SK-N-SH (cell line): ENCODE measurements around the gene AGL. TPM values are rescaled to one million over a fixed set of nuclear protein-coding genes. Genes with fewer than 3 reads are reported as not detected.

Experiments
- CTCF ChIA-PET: fragments of 300-600, 350-600 bp; formaldehyde crosslinking; extraction: SDS; loops from one replicate; lab custom pipeline; 2021; lab: Yijun Ruan, JAX
- POLR2A ChIA-PET: fragments of 350-600 bp; sonication (Branson Sonifier 250); formaldehyde crosslinking; extraction: SDS; loops from one replicate; lab custom pipeline; 2020; ENCODE audit warnings: antibody characterized with exemption, inconsistent platforms; lab: Yijun Ruan, JAX
- DNase-seq: peaks from one replicate; pipeline ENCODE4 v3.0.0; 2012
- H2AFZ ChIP-seq: fragments of 200-600 bp; sonication (generic); 2 replicates; pipeline ENCODE4 v1.8.1; 2016; ENCODE audit warnings: antibody characterized with exemption, mild to moderate bottlenecking, low read depth
- H3F3A ChIP-seq: fragments of 200-600 bp; sonication (generic); replicated peaks from 2 replicates; pipeline ENCODE3; 2016; ENCODE audit warnings: antibody characterized with exemption, mild to moderate bottlenecking; ENCODE audit not compliant: insufficient read depth
- H3K27ac ChIP-seq, 2 experiments: fragments of 200-500 bp in 1 of 2; fragments of 200-600 bp in 1 of 2; sonication (Bioruptor generic) in 1 of 2; sonication (generic), shearing (Covaris generic) in 1 of 2; 2 replicates each; pipeline versions ENCODE4 v1.5.1 to v1.6.1; 2014 to 2016; ENCODE audit warnings: low read depth in 2 of 2, inconsistent platforms in 1 of 2, low read length in 1 of 2, mild to moderate bottlenecking in 1 of 2, mixed read lengths in 1 of 2
- H3K27me3 ChIP-seq: fragments of 200-600 bp; sonication (generic), shearing (Covaris generic); 2 replicates; pipeline ENCODE4 v1.6.1; 2016; ENCODE audit warnings: mixed run types; ENCODE audit not compliant: insufficient read depth
- H3K36me3 ChIP-seq, 2 experiments: fragments of 200-500 bp in 1 of 2; fragments of 200-600 bp in 1 of 2; sonication (Bioruptor generic) in 1 of 2; sonication (generic) in 1 of 2; replicated peaks in 1 of 2; 2 replicates each; pipeline versions ENCODE3 to v1.5.1; 2014 to 2016; ENCODE audit warnings: low read length in 1 of 2, mild to moderate bottlenecking in 1 of 2; ENCODE audit not compliant: insufficient read depth in 2 of 2, control insufficient read depth in 1 of 2
- H3K4me1 ChIP-seq, 2 experiments: fragments of 200-500 bp in 1 of 2; fragments of 200-600 bp in 1 of 2; sonication (Bioruptor generic) in 1 of 2; sonication (generic), shearing (Covaris generic) in 1 of 2; 2 replicates each; pipeline versions ENCODE4 v1.5.1 to v1.6.1; 2014 to 2016; ENCODE audit warnings: low read depth in 1 of 2, low read length in 1 of 2, mixed run types in 1 of 2; ENCODE audit not compliant: insufficient read depth in 2 of 2, control insufficient read depth in 1 of 2
- H3K4me2 ChIP-seq: fragments of 200-600 bp; sonication (generic), shearing (Covaris generic); 2 replicates; pipeline ENCODE4 v1.6.1; 2017; ENCODE audit warnings: mixed run types
- H3K4me3 ChIP-seq, 2 experiments: fragments of 200-500 bp in 1 of 2; fragments of 200-600 bp in 1 of 2; sonication (Bioruptor generic) in 1 of 2; sonication (generic), shearing (Covaris generic) in 1 of 2; 2 replicates each; pipeline versions ENCODE4 v1.5.1 to v1.8.1; 2014 to 2016; ENCODE audit warnings: low read depth in 2 of 2, inconsistent platforms in 1 of 2, low read length in 1 of 2, mild to moderate bottlenecking in 1 of 2, mixed read lengths in 1 of 2, moderate library complexity in 1 of 2
- H3K79me2 ChIP-seq: fragments of 200-600 bp; sonication (generic); 2 replicates; pipeline ENCODE4 v1.8.1; 2017; ENCODE audit warnings: mild to moderate bottlenecking; ENCODE audit not compliant: insufficient read depth
- H3K9ac ChIP-seq: fragments of 200-600 bp; sonication (generic); 2 replicates; pipeline ENCODE4 v1.6.1; 2017; ENCODE audit warnings: mixed run types
- H3K9me2 ChIP-seq: fragments of 200-600 bp; sonication (generic); 2 replicates; pipeline ENCODE4 v1.6.1; 2017; ENCODE audit warnings: mixed run types
- H3K9me3 ChIP-seq: fragments of 200-600 bp; sonication (generic); 2 replicates; pipeline ENCODE4 v1.6.1; 2017; ENCODE audit warnings: mixed run types, mild to moderate bottlenecking, moderate library complexity
- H4K20me1 ChIP-seq: fragments of 200-600 bp; sonication (generic); 2 replicates; pipeline ENCODE4 v1.6.1; 2017; ENCODE audit warnings: mild to moderate bottlenecking, mixed run types; ENCODE audit not compliant: insufficient read depth
- CHD2 ChIP-seq: fragments of 150-350 bp; IDR thresholded peaks from 2 replicates; pipeline ENCODE4 v1.6.1; 2018; ENCODE audit warnings: low read length; ENCODE audit not compliant: partially characterized antibody
- CTCF ChIP-seq: fragments of 200-600 bp; sonication (generic); IDR thresholded peaks from 2 replicates; pipeline ENCODE4 v1.6.1; 2017; ENCODE audit warnings: antibody characterized with exemption, mild to moderate bottlenecking, moderate library complexity
- ELF1 ChIP-seq: IDR thresholded peaks from 2 replicates; pipeline ENCODE4 v1.4.0; 2012
- EP300 ChIP-seq, 2 experiments: IDR thresholded peaks; 2 replicates each; pipeline versions ENCODE4 v1.4.0 to v1.6.1; 2012; ENCODE audit warnings: borderline replicate concordance in 1 of 2, low read depth in 1 of 2, low read length in 1 of 2
- FOSL2 ChIP-seq: IDR thresholded peaks from 2 replicates; pipeline ENCODE4 v1.4.0; 2012; ENCODE audit warnings: low read depth, mild to moderate bottlenecking, moderate library complexity, borderline replicate concordance
- GABPA ChIP-seq: IDR thresholded peaks from 2 replicates; pipeline ENCODE4 v1.4.0; 2012; ENCODE audit warnings: low read depth, mild to moderate bottlenecking
- MAX ChIP-seq: IDR thresholded peaks from 2 replicates; pipeline ENCODE4 v1.4.0; 2012; ENCODE audit warnings: low read depth
- MXI1 ChIP-seq: IDR thresholded peaks from 2 replicates; pipeline ENCODE4 v1.6.1; 2012; ENCODE audit warnings: mild to moderate bottlenecking, low read depth, low read length, improper control_type of control experiment
- NFIC ChIP-seq: IDR thresholded peaks from 2 replicates; pipeline ENCODE4 v1.4.0; 2012; ENCODE audit warnings: borderline replicate concordance
- PBX3 ChIP-seq: IDR thresholded peaks from 2 replicates; pipeline ENCODE4; 2012
- POLR2AphosphoS5 ChIP-seq: IDR thresholded peaks from 2 replicates; pipeline ENCODE4 v1.6.1; 2012; ENCODE audit warnings: low read depth, low read length
- RAD21 ChIP-seq: IDR thresholded peaks from 2 replicates; pipeline ENCODE4 v1.6.1; 2012; ENCODE audit warnings: mild to moderate bottlenecking, low read length
- RCOR1 ChIP-seq: fragments of 150-350 bp; IDR thresholded peaks from 2 replicates; pipeline ENCODE4 v1.6.1; 2017; ENCODE audit warnings: antibody characterized with exemption, low read length
- RFX5 ChIP-seq: IDR thresholded peaks from 2 replicates; pipeline ENCODE4 v1.6.1; 2012; ENCODE audit warnings: mild to moderate bottlenecking, improper control_type of control experiment, low read length
- SIN3A ChIP-seq: IDR thresholded peaks from 2 replicates; pipeline ENCODE4 v1.6.1; 2012; ENCODE audit warnings: low read depth, mild to moderate bottlenecking, low read length, moderate library complexity, borderline replicate concordance
- SMC3 ChIP-seq: IDR thresholded peaks from 2 replicates; pipeline ENCODE4 v1.6.1; 2012; ENCODE audit warnings: low read depth, low read length, improper control_type of control experiment
- TAF1 ChIP-seq: IDR thresholded peaks from 2 replicates; pipeline ENCODE4 v1.6.1; 2012; ENCODE audit warnings: low read depth, mild to moderate bottlenecking, low read length, moderate library complexity, borderline replicate concordance
- TEAD4 ChIP-seq: IDR thresholded peaks from 2 replicates; pipeline ENCODE4 v1.4.0; 2012; ENCODE audit warnings: mild to moderate bottlenecking, borderline replicate concordance; ENCODE audit not compliant: insufficient read depth
- WGBS: methylation state at CpG from one replicate; pipeline ENCODE4 v1.1.6; 2017; ENCODE audit warnings: low lambda C conversion rate; 5-methylcytosine and 5-hydroxymethylcytosine counted together
- polyA plus RNA-seq, 3 experiments: library from polyadenylated mRNA; depleted of rRNA; stranded (reverse); fragments of >200 nt; gene quantifications; 2 replicates each; pipeline ENCODE4 v1.2.3, GENCODE V29; 2012
- TF ChIP-seq, protein P1 (sequence below): IDR thresholded peaks from 2 replicates; pipeline ENCODE4 v1.4.0; 2012; ENCODE audit warnings: low read depth, borderline replicate concordance
- TF ChIP-seq, protein P2 (sequence below): fragments of 150-350 bp; IDR thresholded peaks from 2 replicates; pipeline ENCODE4 v1.6.1; 2017; ENCODE audit warnings: antibody characterized with exemption, low read length, low read depth, borderline replicate concordance
- TF ChIP-seq, protein P3 (sequence below): IDR thresholded peaks from 2 replicates; pipeline ENCODE4 v1.4.0; 2012; ENCODE audit warnings: low read depth, borderline replicate concordance
- TF ChIP-seq, protein P4 (sequence below): fragments of 150-350 bp; IDR thresholded peaks from 2 replicates; pipeline ENCODE4 v1.6.1; 2016; ENCODE audit warnings: mild to moderate bottlenecking, low read depth, low read length

The AGL gene
- polyA plus RNA-seq, 1 of the 3 experiments (the other 2 are of a cell fraction) = 1.5 TPM

GRCh38 chr1:99849744-99850458 is at the start of gene AGL (continued):
- 0 out of 2 replicates have a peak, but pooled peaks have one; percentile 14 for TF ChIP-seq NFIC
- no peak for TF ChIP-seq RAD21
- TF ChIP-seq TAF1 = peak; percentile 86
- TF ChIP-seq ELF1 = peak; percentile 92
- TF ChIP-seq PBX3 = no peak
- TF ChIP-seq CHD2 = peak; percentile 99
- TF ChIP-seq SMC3 = no peak
- TF ChIP-seq, protein P1, sequence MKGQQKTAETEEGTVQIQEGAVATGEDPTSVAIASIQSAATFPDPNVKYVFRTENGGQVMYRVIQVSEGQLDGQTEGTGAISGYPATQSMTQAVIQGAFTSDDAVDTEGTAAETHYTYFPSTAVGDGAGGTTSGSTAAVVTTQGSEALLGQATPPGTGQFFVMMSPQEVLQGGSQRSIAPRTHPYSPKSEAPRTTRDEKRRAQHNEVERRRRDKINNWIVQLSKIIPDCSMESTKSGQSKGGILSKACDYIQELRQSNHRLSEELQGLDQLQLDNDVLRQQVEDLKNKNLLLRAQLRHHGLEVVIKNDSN = no peak
- TF ChIP-seq TEAD4 = 0 out of 2 replicates have a peak, but pooled peaks have one; percentile 6
- no peak for TF ChIP-seq FOSL2
- TF ChIP-seq RCOR1 = 0 out of 2 replicates have a peak, but pooled peaks have one; percentile 29

DNA sequence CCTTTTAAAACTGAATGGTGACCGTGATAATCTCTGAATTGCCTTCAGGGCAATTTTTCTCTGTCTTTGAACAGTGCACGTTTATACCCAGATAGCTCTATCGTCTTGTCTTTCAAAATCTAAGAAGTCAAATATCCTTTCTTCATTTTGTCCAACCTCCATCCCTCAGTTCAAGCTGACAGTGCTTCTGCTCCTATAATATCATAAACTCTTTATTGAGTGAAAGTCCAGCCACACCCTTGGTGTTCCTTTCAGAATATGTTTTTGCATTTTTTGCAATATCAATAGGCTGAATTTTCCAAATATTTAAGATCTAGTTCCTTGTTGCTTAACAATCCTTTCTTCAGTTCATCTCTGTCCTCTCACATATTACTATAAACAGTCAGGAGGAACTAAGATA is 48.6 kb upstream of the AGL start:
- Histone ChIP-seq H3K27ac (no peak overlapping the region), H3K36me3 (no peaks in the 10 kb centered on the region), H3K9ac (no peak overlapping the region), H3K79me2 (no peaks in the 10 kb centered on the region), H3K4me2 (no peak overlapping the region), H3F3A (no peaks in the 10 kb centered on the region), H3K9me2 (no peaks in the 10 kb centered on the region), H2AFZ (no peak overlapping the region), H3K9me3 (no peaks in the 10 kb centered on the region), H3K4me1 (no peaks in the 10 kb centered on the region), H3K4me3 (no peak overlapping the region), H4K20me1 (no peaks in the 10 kb centered on the region), H3K27me3 (no peaks in the 10 kb centered on the region)
- 24% methylated on average over 3 of the region's 3 CpGs for WGBS
- ChIA-PET CTCF (no interaction called here), POLR2A (no interaction called here)
- no peak for DNase-seq
- TF ChIP-seq SIN3A = no peak
- TF ChIP-seq MXI1 = no peak
- no peak for TF ChIP-seq GABPA
- TF ChIP-seq MAX = no peak
- TF ChIP-seq, protein P2, sequence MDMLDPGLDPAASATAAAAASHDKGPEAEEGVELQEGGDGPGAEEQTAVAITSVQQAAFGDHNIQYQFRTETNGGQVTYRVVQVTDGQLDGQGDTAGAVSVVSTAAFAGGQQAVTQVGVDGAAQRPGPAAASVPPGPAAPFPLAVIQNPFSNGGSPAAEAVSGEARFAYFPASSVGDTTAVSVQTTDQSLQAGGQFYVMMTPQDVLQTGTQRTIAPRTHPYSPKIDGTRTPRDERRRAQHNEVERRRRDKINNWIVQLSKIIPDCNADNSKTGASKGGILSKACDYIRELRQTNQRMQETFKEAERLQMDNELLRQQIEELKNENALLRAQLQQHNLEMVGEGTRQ = no peak
- TF ChIP-seq, protein P3, sequence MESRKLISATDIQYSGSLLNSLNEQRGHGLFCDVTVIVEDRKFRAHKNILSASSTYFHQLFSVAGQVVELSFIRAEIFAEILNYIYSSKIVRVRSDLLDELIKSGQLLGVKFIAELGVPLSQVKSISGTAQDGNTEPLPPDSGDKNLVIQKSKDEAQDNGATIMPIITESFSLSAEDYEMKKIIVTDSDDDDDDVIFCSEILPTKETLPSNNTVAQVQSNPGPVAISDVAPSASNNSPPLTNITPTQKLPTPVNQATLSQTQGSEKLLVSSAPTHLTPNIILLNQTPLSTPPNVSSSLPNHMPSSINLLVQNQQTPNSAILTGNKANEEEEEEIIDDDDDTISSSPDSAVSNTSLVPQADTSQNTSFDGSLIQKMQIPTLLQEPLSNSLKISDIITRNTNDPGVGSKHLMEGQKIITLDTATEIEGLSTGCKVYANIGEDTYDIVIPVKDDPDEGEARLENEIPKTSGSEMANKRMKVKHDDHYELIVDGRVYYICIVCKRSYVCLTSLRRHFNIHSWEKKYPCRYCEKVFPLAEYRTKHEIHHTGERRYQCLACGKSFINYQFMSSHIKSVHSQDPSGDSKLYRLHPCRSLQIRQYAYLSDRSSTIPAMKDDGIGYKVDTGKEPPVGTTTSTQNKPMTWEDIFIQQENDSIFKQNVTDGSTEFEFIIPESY = no peak
- no peak for TF ChIP-seq RFX5
- no peak for TF ChIP-seq PBX3
- TF ChIP-seq, protein P4, sequence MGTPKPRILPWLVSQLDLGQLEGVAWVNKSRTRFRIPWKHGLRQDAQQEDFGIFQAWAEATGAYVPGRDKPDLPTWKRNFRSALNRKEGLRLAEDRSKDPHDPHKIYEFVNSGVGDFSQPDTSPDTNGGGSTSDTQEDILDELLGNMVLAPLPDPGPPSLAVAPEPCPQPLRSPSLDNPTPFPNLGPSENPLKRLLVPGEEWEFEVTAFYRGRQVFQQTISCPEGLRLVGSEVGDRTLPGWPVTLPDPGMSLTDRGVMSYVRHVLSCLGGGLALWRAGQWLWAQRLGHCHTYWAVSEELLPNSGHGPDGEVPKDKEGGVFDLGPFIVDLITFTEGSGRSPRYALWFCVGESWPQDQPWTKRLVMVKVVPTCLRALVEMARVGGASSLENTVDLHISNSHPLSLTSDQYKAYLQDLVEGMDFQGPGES = no peak
- TF ChIP-seq EP300 (IDR thresholded peaks at IDR 0.05; ENCODE audit: borderline replicate concordance in 1 of 2, low read depth in 1 of 2, low read length in 1 of 2) = no peak
- TF ChIP-seq TEAD4 = no peak
- no peak for TF ChIP-seq POLR2AphosphoS5
- no peak for TF ChIP-seq CTCF
- TF ChIP-seq TAF1 = no peak
